Activated CD8-positive, alpha-beta memory T cell treated with anti-CD3 and anti-CD28 coated beads for 1 hour (primary cell): ENCODE results near the gene RNASEL.
"Not testable (repeated sequence)": the region's sequence is repeated elsewhere in the genome, so short reads cannot be mapped to it uniquely, and the experiment has no call there.

Source experiments
- DNase-seq, 2 donors: peaks; one replicate each; pipeline ENCODE4 v3.0.0-alpha.2; 2020; ENCODE audit warnings: low read depth in 1 of 2; ENCODE audit errors: extremely low read depth in 1 of 2

RNASEL gene

GRCh38 chr1:182567629-182568028, 21.4 kb downstream of the RNASEL start:
- no peak for DNase-seq

- no peak for DNase-seq
Observed at GRCh38 chr1:182565537-182565936, 23.5 kb downstream of the RNASEL start.

- no peak for DNase-seq
Observed at GRCh38 chr1:182564406-182565004, 24.6 kb downstream of the RNASEL start.

GRCh38 chr1:182563095-182563494, 26.0 kb downstream of the RNASEL start:
- DNase-seq, result no peak

GRCh38 chr1:182561456-182561855, 27.6 kb downstream of the RNASEL start:
- DNase-seq, result no peak

- DNase-seq, result no peak
Observed at GRCh38 chr1:182560392-182560984, 28.6 kb downstream of the RNASEL start.

- DNase-seq, result no peak
Observed at GRCh38 chr1:182556279-182556678, 32.8 kb downstream of the RNASEL start.

GRCh38 chr1:182555493-182555892, 33.6 kb downstream of the RNASEL start:
- DNase-seq, result no peak

- no peak for DNase-seq
Observed at GRCh38 chr1:182552527-182552926, 36.5 kb downstream of the RNASEL start.

GRCh38 chr1:182549811-182550210, 39.2 kb downstream of the RNASEL start:
- no peak for DNase-seq

GRCh38 chr1:182549346-182549745, 39.7 kb downstream of the RNASEL start:
- DNase-seq, result no peak

GRCh38 chr1:182533896-182534295, 55.2 kb downstream of the RNASEL start:
- no peak for DNase-seq

- not testable (repeated sequence) for DNase-seq
Observed at GRCh38 chr1:182528206-182528605, 60.9 kb downstream of the RNASEL start.

- DNase-seq, result no peak
Observed at GRCh38 chr1:182527680-182528079, 61.4 kb downstream of the RNASEL start.

- DNase-seq, result no peak
Observed at GRCh38 chr1:182525342-182525741, 63.7 kb downstream of the RNASEL start.
